NK-92 treated with Interleukin-12 subunit alpha and Interleukin-12 subunit beta, amount 100 ng/mL, for 24 hours (cell line): Measurements from ENCODE around the gene KRT1.

Experiments used
- DNase-seq: peaks from one replicate; lab custom pipeline; 2025; lab: John Stamatoyannopoulos, UW

The KRT1 gene

GRCh38 chr12:52698651-52699340 lies 18.6 kb upstream of the KRT1 start:
- no peak for DNase-seq

GRCh38 chr12:52697058-52697582 lies 16.9 kb upstream of the KRT1 start:
- no peak for DNase-seq

GRCh38 chr12:52696588-52696987 lies 16.4 kb upstream of the KRT1 start:
- DNase-seq, result no peak

- no peak for DNase-seq
Measured at GRCh38 chr12:52695039-52695438, 14.8 kb upstream of the KRT1 start.

GRCh38 chr12:52694151-52694550 lies 13.9 kb upstream of the KRT1 start:
- DNase-seq, result no peak

GRCh38 chr12:52693261-52693660 lies 13.1 kb upstream of the KRT1 start:
- DNase-seq, result no peak

- DNase-seq, result no peak
Measured at GRCh38 chr12:52692254-52692653, 12.0 kb upstream of the KRT1 start.

- DNase-seq, result no peak
Measured at GRCh38 chr12:52691841-52692150, 11.6 kb upstream of the KRT1 start.

- no peak for DNase-seq
Measured at GRCh38 chr12:52691076-52691840, 11.1 kb upstream of the KRT1 start.

- no peak for DNase-seq
Measured at GRCh38 chr12:52690351-52691075, 10.3 kb upstream of the KRT1 start.

- no peak for DNase-seq
Measured at GRCh38 chr12:52689936-52690335, 9.7 kb upstream of the KRT1 start.

- no peak for DNase-seq
Measured at GRCh38 chr12:52689239-52689638, 9.0 kb upstream of the KRT1 start.

GRCh38 chr12:52688481-52688880 lies 8.3 kb upstream of the KRT1 start:
- no peak for DNase-seq

GRCh38 chr12:52687497-52688385 lies 7.5 kb upstream of the KRT1 start:
- DNase-seq, result no peak

GRCh38 chr12:52686756-52687487 lies 6.7 kb upstream of the KRT1 start:
- DNase-seq, result no peak

- DNase-seq, result no peak
Measured at GRCh38 chr12:52686063-52686462, 5.9 kb upstream of the KRT1 start.

- DNase-seq, result no peak
Measured at GRCh38 chr12:52685406-52685890, 5.2 kb upstream of the KRT1 start.

GRCh38 chr12:52684431-52684830 lies 4.2 kb upstream of the KRT1 start:
- DNase-seq, result no peak

GRCh38 chr12:52683575-52684300 lies 3.5 kb upstream of the KRT1 start:
- DNase-seq, result no peak

- DNase-seq, result no peak
Measured at GRCh38 chr12:52682938-52683574, 2.8 kb upstream of the KRT1 start.
